PFSK-1 (cell line): Measurements from ENCODE around the gene SMARCC1.

Experiments used
- POLR2AphosphoS5 ChIP-seq: IDR thresholded peaks from 2 replicates; pipeline ENCODE4 v1.6.1; 2012; ENCODE audit warnings: low read depth, mild to moderate bottlenecking, control low read depth, low read length, moderate library complexity
- SIN3A ChIP-seq: IDR thresholded peaks from 2 replicates; pipeline ENCODE4 v1.6.1; 2012; ENCODE audit warnings: mild to moderate bottlenecking, low read length, moderate library complexity, borderline replicate concordance; ENCODE audit not compliant: insufficient read depth
- TF ChIP-seq, protein P1 (sequence below), 2 experiments: IDR thresholded peaks; 2 replicates each; pipeline versions ENCODE4 v1.6.1 to v1.8.0; 2011 to 2012; ENCODE audit warnings: low read depth in 2 of 2, low read length in 2 of 2, control low read depth in 1 of 2, inconsistent platforms in 1 of 2, mild to moderate bottlenecking in 1 of 2, moderate library complexity in 1 of 2; ENCODE audit not compliant: insufficient read depth in 1 of 2

- TF ChIP-seq, protein P1, sequence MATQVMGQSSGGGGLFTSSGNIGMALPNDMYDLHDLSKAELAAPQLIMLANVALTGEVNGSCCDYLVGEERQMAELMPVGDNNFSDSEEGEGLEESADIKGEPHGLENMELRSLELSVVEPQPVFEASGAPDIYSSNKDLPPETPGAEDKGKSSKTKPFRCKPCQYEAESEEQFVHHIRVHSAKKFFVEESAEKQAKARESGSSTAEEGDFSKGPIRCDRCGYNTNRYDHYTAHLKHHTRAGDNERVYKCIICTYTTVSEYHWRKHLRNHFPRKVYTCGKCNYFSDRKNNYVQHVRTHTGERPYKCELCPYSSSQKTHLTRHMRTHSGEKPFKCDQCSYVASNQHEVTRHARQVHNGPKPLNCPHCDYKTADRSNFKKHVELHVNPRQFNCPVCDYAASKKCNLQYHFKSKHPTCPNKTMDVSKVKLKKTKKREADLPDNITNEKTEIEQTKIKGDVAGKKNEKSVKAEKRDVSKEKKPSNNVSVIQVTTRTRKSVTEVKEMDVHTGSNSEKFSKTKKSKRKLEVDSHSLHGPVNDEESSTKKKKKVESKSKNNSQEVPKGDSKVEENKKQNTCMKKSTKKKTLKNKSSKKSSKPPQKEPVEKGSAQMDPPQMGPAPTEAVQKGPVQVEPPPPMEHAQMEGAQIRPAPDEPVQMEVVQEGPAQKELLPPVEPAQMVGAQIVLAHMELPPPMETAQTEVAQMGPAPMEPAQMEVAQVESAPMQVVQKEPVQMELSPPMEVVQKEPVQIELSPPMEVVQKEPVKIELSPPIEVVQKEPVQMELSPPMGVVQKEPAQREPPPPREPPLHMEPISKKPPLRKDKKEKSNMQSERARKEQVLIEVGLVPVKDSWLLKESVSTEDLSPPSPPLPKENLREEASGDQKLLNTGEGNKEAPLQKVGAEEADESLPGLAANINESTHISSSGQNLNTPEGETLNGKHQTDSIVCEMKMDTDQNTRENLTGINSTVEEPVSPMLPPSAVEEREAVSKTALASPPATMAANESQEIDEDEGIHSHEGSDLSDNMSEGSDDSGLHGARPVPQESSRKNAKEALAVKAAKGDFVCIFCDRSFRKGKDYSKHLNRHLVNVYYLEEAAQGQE (IDR thresholded peaks at IDR 0.05; ENCODE audit: insufficient read depth in 1 of 2, low read depth in 2 of 2, low read length in 2 of 2): no peak
- TF ChIP-seq POLR2AphosphoS5: no peak
- TF ChIP-seq SIN3A: no peak
Observed at GRCh38 chr3:47568901-47569300, 212.8 kb downstream of the SMARCC1 start.
